ENCODE results near the gene TACC3.
A peak's percentile ranks its signal among the peaks of the same experiment; 100 is the strongest.

Gene TACC3

DNA sequence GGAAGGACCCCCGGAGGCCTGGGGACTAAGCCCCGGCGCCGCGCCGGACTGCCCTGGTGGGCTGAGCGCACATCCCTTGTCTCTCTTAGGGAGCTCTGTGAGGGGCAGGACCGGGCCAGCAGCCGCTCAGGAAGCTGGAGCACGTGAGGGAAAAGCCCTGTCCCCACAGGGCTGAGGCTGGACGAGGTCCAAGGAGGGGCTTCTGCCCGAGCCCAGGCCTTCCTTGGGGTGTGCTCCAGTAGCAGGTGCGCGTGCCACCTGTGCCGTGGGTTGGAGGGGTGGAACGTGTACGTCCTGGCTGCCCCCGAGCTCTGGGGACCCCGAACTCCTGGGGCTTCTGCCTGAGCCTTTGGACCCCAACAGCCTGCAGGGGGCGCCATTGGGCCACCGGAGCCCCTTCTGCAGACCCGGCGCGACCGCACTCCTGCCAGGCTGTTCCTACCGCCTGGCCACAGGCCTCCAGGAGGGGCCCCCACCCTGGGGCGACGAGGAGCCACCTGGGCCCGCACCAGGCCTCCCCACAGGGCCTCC lies 27.2 kb downstream of the TACC3 start:
- peak; percentile 83 for DNase-seq

GRCh38 chr4:1749370-1749769 lies 28.0 kb downstream of the TACC3 start:
- DNase-seq: no peak

- DNase-seq: no peak
Observed at GRCh38 chr4:1749826-1750225, 28.5 kb downstream of the TACC3 start.

- no peak for DNase-seq
Observed at GRCh38 chr4:1750381-1751154, 29.2 kb downstream of the TACC3 start.

GRCh38 chr4:1751155-1751918 lies 30.0 kb downstream of the TACC3 start:
- DNase-seq: no peak

- DNase-seq: no peak
Observed at GRCh38 chr4:1751919-1752283, 30.6 kb downstream of the TACC3 start.

DNA sequence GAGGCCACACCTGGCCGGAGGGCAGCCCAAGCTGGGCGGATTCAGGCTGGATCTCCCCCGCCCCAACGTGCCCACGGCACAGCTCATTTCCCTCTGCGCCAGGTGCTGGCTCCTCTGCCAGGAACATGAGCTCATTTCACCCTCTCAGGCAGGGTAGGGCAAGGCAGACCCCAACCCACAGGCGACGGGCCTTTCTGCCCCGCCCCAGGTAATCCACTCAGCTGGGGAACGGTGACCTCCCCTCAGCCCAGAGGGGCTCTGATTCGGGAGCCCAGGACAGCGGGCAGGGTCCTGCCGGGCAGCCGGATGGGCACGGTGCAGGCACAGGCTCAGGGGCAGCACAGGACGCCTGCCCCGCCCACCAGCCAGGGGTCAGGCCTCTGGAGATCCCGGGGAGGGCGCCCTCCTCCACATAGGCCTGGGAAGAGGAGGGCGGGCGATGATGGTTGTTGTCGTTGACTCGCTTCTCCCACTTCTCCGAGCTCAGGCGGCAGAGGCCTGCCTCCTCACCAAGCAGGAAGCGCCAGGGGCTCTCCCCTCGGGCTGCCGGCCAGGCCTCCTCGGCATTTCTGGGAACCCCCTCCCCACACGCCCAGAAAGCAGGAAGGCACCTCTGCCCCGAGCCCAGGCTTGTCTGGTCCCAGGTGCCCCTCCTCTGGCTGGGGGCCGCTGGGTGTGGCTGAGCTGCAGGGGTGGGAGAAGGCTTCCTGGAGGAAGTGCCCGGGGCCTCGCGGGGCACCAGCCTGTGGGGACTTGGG lies 31.1 kb downstream of the TACC3 start:
- DNase-seq: peak; percentile 12

GRCh38 chr4:1753294-1753696 lies 32.0 kb downstream of the TACC3 start:
- no peak for DNase-seq

GRCh38 chr4:1753697-1754311 lies 32.5 kb downstream of the TACC3 start:
- DNase-seq: no peak

DNA sequence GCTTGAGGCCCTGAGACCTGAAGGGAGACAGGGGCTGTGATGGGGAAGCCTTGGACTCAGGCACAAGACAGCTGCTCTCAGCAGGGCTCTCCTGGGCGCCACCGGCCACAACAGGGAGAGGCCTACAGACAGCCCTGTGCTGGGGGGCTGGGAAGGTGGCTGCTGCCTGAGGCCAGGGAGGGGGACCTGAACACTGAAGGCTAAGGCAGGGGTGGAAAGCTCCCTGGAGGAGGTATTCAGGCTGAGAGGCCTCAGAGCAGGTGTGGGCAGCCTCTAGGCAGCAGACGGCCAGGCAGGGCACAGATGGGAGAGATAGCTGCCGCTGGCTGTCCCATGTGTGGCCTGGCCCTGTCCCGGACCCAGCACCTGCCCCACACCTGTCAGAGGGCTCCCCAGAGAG lies 33.0 kb downstream of the TACC3 start:
- no peak for DNase-seq

GRCh38 chr4:1755297-1755696 lies 34.0 kb downstream of the TACC3 start:
- DNase-seq: no peak

DNA sequence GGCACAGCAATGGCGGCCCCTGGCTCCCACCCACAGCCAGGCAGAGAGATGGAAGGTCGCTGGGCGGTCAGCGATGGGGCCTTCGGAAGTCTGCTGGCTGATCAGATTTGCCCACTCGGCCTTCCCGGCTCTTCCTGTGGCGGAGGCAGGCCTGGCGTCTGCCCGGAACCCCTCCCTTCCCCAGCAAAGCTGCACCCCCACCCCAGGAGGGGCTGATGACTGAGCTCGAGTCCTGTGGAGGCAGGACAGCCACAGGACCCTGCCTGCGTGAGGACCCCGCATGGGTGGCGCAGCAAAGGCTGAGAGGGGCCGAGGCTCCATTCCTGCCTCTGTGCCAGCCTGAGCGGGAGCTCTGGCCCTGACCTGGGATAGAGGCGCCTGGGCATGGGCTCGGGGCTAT lies 34.8 kb downstream of the TACC3 start:
- DNase-seq: no peak

GRCh38 chr4:1756893-1757779 lies 35.8 kb downstream of the TACC3 start:
- DNase-seq: no peak

DNA sequence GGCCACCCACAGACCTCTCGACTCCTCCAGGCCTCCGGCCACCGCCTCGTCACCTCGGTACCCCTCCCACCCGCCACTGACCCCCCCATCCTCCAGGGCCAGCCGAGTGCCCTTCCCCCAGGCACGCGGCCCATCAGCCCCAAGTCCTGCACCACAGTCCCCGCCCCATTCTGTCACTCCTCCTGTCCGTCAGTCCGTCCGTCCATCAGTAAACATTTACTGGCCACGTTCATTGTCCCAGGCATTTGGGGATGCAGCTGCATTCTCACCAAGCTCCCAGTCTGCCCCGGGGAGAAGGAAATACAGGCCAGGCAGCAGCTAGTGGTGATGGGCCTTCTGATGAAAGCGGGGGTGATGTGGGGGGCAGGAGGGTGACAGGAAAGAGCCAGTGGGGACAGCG lies 36.5 kb downstream of the TACC3 start:
- no peak for DNase-seq

DNA sequence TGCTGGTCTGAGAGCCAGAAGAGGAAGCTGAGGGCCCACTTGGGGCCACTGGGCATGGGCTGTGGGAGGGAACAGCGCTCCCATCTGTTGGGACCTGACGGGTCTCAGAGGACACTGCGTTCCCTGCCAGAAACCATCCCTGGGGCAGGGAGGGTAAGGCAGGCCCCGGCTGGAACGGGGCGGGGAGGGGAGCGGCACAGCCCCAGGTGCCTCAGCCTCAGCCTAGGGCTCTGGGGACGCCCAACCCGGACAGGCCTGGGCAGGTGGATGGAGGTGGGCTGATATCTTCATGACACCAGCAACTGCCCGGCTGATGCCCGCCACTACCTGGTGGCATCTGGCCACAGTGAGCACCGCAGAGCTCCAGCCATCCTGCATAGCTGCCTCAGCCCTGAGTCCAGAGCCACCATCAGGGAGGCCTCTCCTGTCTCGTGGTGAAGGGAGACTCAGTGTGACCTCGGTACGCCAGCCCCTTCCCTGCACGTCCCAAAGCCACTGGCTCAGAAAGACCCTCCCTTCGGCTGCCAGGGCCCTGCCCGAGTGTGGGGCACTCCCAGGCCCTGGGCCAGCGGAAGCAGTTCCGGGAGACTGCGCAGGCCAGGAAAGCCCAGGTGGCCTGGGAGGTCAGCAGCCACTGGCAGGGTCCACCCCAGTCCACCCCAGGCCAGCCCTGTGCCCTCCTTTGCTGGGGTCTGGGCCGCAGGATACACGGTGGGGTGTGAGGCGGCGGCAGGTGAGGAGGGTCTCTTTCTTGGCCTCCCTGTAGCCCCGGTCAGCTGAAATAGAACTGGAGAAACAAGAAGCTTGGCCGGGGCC lies 37.2 kb downstream of the TACC3 start:
- no peak for DNase-seq

- DNase-seq: no peak
Observed at GRCh38 chr4:1759170-1759817, 38.0 kb downstream of the TACC3 start.

DNA sequence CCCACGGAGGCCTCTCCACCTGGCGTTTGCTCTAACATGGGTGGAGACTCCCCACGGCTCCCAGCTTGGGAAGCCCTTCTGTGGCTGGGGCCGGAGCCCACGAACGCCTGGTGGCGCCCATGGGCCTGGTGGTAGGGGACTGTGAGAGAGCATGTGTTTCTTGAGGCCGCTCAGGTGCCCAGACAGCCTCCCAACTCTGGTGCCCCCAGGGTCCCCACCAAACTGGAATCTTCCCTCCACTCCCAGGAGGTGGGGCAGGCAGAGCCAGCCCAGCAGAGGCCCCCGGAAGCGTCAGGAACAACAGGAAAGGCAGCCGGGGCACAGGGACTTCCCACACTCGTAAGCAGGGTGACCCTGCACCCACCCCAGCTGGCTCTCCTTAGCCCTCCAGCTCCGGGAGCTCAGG lies 38.5 kb downstream of the TACC3 start:
- no peak for DNase-seq

DNA sequence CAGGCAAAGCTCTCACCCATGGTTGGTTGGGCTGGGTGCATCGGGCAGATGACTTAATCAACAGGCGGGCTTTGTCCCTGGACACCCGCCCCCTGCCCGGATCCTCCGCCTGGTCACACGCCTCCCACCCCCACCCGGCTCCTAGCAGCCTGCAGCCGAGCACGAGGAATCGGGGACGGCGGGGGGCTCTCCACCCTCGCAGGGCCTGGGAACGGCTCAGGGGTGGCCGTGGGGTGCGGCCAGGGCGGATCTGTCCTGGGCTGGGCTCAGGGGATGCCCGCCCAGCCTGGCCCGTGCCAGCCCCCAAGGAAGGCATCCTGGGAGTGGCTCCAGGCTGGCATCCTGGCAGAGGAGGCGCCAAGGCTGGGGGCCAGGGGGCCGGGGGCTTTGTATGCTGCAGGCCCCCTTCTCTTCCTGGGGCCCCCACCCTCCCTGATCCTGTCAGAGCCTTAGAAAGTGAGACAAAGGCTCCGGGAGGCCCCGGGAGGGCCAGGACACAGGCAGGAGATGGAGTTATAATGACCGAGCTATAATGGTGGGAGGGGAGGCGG lies 39.3 kb downstream of the TACC3 start:
- no peak for DNase-seq

- DNase-seq: no peak
Observed at GRCh38 chr4:1761130-1761689, 39.9 kb downstream of the TACC3 start.
